ENCODE measurements around the gene SEC14L3. TPM values are rescaled to one million over a fixed set of nuclear protein-coding genes. Genes with fewer than 3 reads are reported as not detected.
A peak's percentile ranks its signal among the peaks of the same experiment; 100 is the strongest.

Gene SEC14L3
- total RNA-seq, 4 donors from 2014 or later = 0.19 TPM; not detected in 3

DNA sequence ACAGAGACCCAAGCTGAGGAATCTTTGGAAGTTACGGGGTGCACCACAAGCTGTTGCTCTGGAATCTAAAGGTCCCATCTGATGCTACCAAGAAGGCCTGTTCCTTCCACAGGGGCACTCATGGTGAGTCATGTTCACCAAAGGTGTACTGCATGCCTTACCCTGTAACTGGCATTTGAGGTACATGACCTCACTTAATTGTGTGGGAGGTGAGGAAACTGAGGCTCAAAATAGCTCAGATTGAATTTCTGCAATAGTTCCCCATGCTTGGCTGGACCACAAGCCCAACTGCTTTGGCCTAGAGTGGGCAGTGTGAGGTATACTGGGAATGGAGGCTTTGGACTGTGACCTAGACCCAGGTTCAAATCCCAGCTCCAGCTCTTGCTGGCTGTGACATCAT lies 38.0 kb downstream of the SEC14L3 start:
- Histone ChIP-seq H3K36me3 (peaks cover 0 to 5% (median 0%) of the 10 kb centered on the region in 3 donors), H3K27me3 (peaks cover 0 to 8% (median 0%) of the 10 kb centered on the region in 4 donors), H3K27ac (no peak overlapping the region), H3K4me3 (no peak overlapping the region), H3K4me1 (peaks cover 0 to 28% (median 0%) of the 10 kb centered on the region in 3 donors), H3K9me3 (no peaks in the 10 kb centered on the region)
- 83 to 100% methylated on average over 1 of the region's 1 CpG for WGBS, 2 donors
- no peak for TF ChIP-seq POLR2A (IDR thresholded peaks at IDR 0.05)
- intact Hi-C loops (cut with DNase I) = no loop called here
- DNase-seq = no peak

DNA sequence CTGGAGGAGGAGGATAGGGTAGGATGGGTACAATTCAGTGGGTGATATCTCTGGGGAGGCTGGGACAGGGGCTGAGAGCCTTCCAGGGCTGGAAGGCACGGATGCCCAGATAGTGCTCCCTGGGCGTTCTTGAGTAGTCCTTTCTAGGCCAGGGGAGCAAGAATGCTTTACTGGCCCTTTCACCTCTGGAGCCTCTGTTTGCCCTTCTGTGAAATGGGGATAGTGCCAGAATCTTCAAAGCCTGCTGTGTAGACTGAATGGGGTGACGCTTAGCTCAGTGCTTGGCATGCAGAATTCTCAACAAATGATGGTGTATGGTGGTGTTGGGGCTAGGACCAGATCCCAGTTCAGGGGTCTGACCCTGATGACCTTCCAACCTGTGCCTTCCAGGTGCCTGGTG lies 38.6 kb downstream of the SEC14L3 start:
- TF ChIP-seq POLR2A (IDR thresholded peaks at IDR 0.05) = no peak
- TF ChIP-seq, protein P1, sequence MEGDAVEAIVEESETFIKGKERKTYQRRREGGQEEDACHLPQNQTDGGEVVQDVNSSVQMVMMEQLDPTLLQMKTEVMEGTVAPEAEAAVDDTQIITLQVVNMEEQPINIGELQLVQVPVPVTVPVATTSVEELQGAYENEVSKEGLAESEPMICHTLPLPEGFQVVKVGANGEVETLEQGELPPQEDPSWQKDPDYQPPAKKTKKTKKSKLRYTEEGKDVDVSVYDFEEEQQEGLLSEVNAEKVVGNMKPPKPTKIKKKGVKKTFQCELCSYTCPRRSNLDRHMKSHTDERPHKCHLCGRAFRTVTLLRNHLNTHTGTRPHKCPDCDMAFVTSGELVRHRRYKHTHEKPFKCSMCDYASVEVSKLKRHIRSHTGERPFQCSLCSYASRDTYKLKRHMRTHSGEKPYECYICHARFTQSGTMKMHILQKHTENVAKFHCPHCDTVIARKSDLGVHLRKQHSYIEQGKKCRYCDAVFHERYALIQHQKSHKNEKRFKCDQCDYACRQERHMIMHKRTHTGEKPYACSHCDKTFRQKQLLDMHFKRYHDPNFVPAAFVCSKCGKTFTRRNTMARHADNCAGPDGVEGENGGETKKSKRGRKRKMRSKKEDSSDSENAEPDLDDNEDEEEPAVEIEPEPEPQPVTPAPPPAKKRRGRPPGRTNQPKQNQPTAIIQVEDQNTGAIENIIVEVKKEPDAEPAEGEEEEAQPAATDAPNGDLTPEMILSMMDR (IDR thresholded peaks at IDR 0.05) = no peak
- no peaks in the 10 kb centered on the region for H3K9me3 ChIP-seq
- 100% methylated on average over 1 to 2 of the region's 3 CpGs for WGBS, 2 donors
- H3K36me3 ChIP-seq = peaks cover 0 to 11% (median 0%) of the 10 kb centered on the region in 3 donors
- no peak overlapping the region for H3K4me3 ChIP-seq
- peaks cover 0 to 23% (median 0%) of the 10 kb centered on the region in 3 donors for H3K4me1 ChIP-seq
- no peak for DNase-seq
- H3K27me3 ChIP-seq = peaks cover 0 to 2% (median 0%) of the 10 kb centered on the region in 4 donors
- H3K27ac ChIP-seq = no peak overlapping the region
- intact Hi-C loops (cut with DNase I) = no loop called here

DNA sequence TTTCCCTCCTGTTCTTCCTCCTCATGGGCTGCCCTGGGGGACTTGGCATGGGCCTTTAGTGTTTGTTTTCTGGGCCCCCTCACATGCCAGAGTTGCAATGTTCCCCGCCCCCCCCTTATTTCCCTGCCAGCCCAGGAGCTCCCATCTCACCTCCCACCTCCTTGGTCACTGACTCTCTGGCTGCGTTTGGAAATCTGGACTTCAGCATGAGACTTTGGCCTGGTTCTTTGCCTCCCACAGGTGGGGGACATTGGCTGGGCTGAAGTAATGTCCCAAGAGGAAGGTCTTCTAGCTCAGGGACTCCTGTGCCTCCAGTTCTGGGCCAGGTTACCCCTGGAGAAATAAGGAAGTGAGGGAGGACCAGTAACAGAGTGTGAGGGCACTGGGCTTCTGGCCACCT lies 39.3 kb downstream of the SEC14L3 start:
- no peak overlapping the region for H3K27ac ChIP-seq
- no peak for DNase-seq
- H3K36me3 ChIP-seq = peaks cover 0 to 18% (median 0%) of the 10 kb centered on the region in 3 donors
- 83% methylated on average over 1 of the region's 2 CpGs; no CpG with 5 or more reads in 1 of the 2 donors for WGBS, 2 donors
- no peak overlapping the region for H3K4me3 ChIP-seq
- H3K27me3 ChIP-seq = no peaks in the 10 kb centered on the region
- H3K4me1 ChIP-seq = peaks cover 0 to 18% (median 0%) of the 10 kb centered on the region in 3 donors
- H3K9me3 ChIP-seq = no peaks in the 10 kb centered on the region
- TF ChIP-seq, protein P1 (IDR thresholded peaks at IDR 0.05) = no peak
- TF ChIP-seq POLR2A (IDR thresholded peaks at IDR 0.05) = no peak
- intact Hi-C loops (cut with DNase I) = no loop called here

DNA sequence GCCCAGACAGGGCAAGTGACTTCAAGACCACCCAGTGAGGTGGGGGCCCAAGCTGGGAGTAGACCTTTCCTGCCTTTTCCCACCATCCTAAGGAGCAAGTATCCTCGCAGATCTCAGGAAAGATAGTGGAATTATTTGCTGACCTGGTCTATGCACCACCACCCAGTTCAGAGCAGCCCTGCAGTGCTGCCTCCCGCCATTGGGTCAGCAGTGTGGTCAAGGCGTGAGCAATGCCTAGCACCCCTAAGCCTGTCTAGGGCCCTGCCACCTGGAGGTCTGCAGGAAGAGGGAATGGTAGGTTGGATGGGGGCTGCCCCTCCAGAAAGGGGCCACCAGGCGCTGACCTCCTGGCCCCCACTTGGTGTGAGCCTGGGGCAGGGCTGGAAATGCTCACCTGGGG lies 39.7 kb downstream of the SEC14L3 start:
- Histone ChIP-seq H3K9me3 (no peaks in the 10 kb centered on the region), H3K27me3 (no peaks in the 10 kb centered on the region), H3K36me3 (peaks cover 0 to 22% (median 0%) of the 10 kb centered on the region in 3 donors), H3K27ac (no peak overlapping the region), H3K4me3 (no peak overlapping the region), H3K4me1 (peaks cover 0 to 20% (median 0%) of the 10 kb centered on the region in 3 donors)
- no CpG with 5 or more reads among the region's 4 CpGs for WGBS, 2 donors
- intact Hi-C loops (cut with DNase I) = no loop called here
- no peak for DNase-seq
- TF ChIP-seq, protein P1 (IDR thresholded peaks at IDR 0.05) = no peak
- no peak for TF ChIP-seq POLR2A (IDR thresholded peaks at IDR 0.05)

DNA sequence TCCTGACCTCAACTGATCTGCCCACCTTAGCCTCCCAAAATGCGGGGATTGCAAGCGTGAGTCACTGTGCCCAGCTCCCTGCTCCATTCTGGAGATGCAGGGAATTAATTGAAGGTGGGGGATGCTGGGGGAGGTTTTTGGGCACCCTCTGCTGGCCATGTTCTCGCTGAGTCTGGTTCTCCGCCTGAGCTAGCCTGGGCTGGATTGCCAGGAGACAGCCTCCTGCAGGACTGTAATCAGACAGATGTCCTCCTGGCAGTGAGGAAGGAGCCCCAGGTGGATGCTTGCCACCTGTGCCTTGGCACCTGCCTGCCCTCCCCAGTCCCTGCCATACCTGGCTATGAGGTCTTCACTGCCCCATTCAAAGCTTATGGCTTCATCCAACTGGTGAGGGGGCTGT lies 40.9 kb downstream of the SEC14L3 start:
- Histone ChIP-seq H3K36me3 (peaks cover 0 to 24% (median 0%) of the 10 kb centered on the region in 3 donors), H3K4me3 (no peak overlapping the region), H3K4me1 (peaks cover 8 to 25% (median 11%) of the 10 kb centered on the region in 3 donors), H3K27me3 (no peaks in the 10 kb centered on the region), H3K9me3 (no peaks in the 10 kb centered on the region), H3K27ac (no peak overlapping the region)
- no peak for DNase-seq
- intact Hi-C loops (cut with DNase I) = no loop called here
- TF ChIP-seq, protein P1 (IDR thresholded peaks at IDR 0.05) = peak in 1 of 6 experiments; percentile 10
- no peak for TF ChIP-seq POLR2A (IDR thresholded peaks at IDR 0.05)
- 63 to 80% methylated on average over 1 to 3 of the region's 4 CpGs for WGBS, 2 donors

DNA sequence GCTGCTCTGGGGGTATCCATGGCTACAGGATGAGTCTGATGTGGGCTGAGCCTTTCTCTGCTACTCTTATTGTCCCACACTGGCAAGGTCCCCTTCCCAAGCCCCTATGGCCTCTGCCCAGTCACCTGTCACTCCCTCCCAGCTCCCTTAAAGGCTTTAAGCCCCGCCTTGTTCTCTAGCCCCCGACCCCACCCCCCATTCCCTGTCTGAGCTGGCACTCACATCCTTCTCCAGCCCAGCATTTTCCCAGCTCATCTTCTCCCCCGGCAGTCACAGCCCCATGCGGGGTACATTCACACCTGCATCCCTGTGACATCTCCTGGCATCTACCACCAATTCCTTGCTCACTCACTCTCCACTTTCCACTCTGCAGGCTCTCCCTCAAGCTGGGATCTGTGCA lies 41.9 kb downstream of the SEC14L3 start:
- peaks cover 13 to 25% (median 21%) of the 10 kb centered on the region in 3 donors for H3K4me1 ChIP-seq
- no peak for DNase-seq
- TF ChIP-seq, protein P1 (IDR thresholded peaks at IDR 0.05) = no peak
- no peak for TF ChIP-seq POLR2A (IDR thresholded peaks at IDR 0.05)
- H3K9me3 ChIP-seq = no peaks in the 10 kb centered on the region
- intact Hi-C loops (cut with DNase I) = loop anchor here (5.0 kb wide), 1 partner anchor 38 kb away; no protein-coding TSS in a partner anchor
- WGBS, 2 donors = 49 to 58% methylated on average over 4 of the region's 4 CpGs
- no peaks in the 10 kb centered on the region for H3K27me3 ChIP-seq
- H3K36me3 ChIP-seq = peaks cover 0 to 24% (median 0%) of the 10 kb centered on the region in 3 donors
- H3K27ac ChIP-seq = no peak overlapping the region
- H3K4me3 ChIP-seq = no peak overlapping the region
